H9 (cell line): Measurements from ENCODE around the gene IQGAP3. TPM values are rescaled to one million over a fixed set of nuclear protein-coding genes. Genes with fewer than 3 reads are reported as not detected.

Source experiments
- DNase-seq: peaks from one replicate; pipeline ENCODE4 v3.0.0-alpha.2; 2017
- H2AFZ ChIP-seq: one replicate; pipeline ENCODE4 v1.6.1; 2013; ENCODE audit warnings: mild to moderate bottlenecking, low read length, control low read depth, moderate library complexity
- H2AK5ac ChIP-seq: 2 replicates; pipeline ENCODE4 v1.6.1; 2013; ENCODE audit warnings: low read length, control low read depth, mixed read lengths; ENCODE audit not compliant: insufficient read length
- H2BK120ac ChIP-seq: one replicate; pipeline ENCODE4 v1.6.1; 2013; ENCODE audit warnings: low read depth, mild to moderate bottlenecking, low read length, control low read depth, inconsistent platforms; ENCODE audit not compliant: poor library complexity, severe bottlenecking
- H2BK12ac ChIP-seq: 2 replicates; pipeline ENCODE4 v1.6.1; 2013; ENCODE audit warnings: low read length, control low read depth, mixed read lengths, low read depth; ENCODE audit not compliant: insufficient read length
- H2BK15ac ChIP-seq: 2 replicates; pipeline ENCODE4 v1.6.1; 2013; ENCODE audit warnings: low read depth, low read length, control low read depth
- H2BK20ac ChIP-seq: one replicate; pipeline ENCODE4 v1.6.1; 2013; ENCODE audit warnings: low read depth, mild to moderate bottlenecking, low read length, control low read depth, inconsistent platforms; ENCODE audit not compliant: poor library complexity, severe bottlenecking
- H2BK5ac ChIP-seq: 2 replicates; pipeline ENCODE4 v1.6.1; 2013; ENCODE audit warnings: low read length, control low read depth, mixed read lengths; ENCODE audit not compliant: insufficient read length
- H3K14ac ChIP-seq: 2 replicates; pipeline ENCODE4 v1.6.1; 2013; ENCODE audit warnings: low read length, control low read depth; ENCODE audit not compliant: insufficient read depth
- H3K18ac ChIP-seq: 2 replicates; pipeline ENCODE4 v1.6.1; 2013; ENCODE audit warnings: low read depth, mild to moderate bottlenecking, mixed read lengths, low read length, control low read depth; ENCODE audit not compliant: insufficient read length
- H3K23ac ChIP-seq: 2 replicates; pipeline ENCODE4 v1.6.1; 2013; ENCODE audit warnings: low read length, control low read depth, mixed read lengths, low read depth; ENCODE audit not compliant: insufficient read length
- H3K23me2 ChIP-seq: 2 replicates; pipeline ENCODE4 v1.6.1; 2013; ENCODE audit warnings: low read depth, mild to moderate bottlenecking, mixed read lengths, low read length, control low read depth; ENCODE audit not compliant: insufficient read length, poor library complexity, severe bottlenecking
- H3K27ac ChIP-seq: 2 replicates; pipeline ENCODE4 v1.5.1; 2013; ENCODE audit warnings: low read length, control low read depth, mixed read lengths, low read depth; ENCODE audit not compliant: insufficient read length
- H3K27me3 ChIP-seq: 2 replicates; pipeline ENCODE4 v1.6.1; 2013; ENCODE audit warnings: low read length, control low read depth, inconsistent platforms; ENCODE audit not compliant: insufficient read depth
- H3K4ac ChIP-seq: 2 replicates; pipeline ENCODE4 v1.6.1; 2013; ENCODE audit warnings: low read depth, mild to moderate bottlenecking, control low read depth, inconsistent platforms, low read length, moderate library complexity
- H3K4me1 ChIP-seq: 2 replicates; pipeline ENCODE4 v1.6.1; 2013; ENCODE audit warnings: low read length, control low read depth, inconsistent platforms; ENCODE audit not compliant: insufficient read depth
- H3K4me2 ChIP-seq: 2 replicates; pipeline ENCODE4 v1.6.1; 2013; ENCODE audit warnings: low read length, control low read depth, mixed read lengths; ENCODE audit not compliant: insufficient read length, insufficient read depth
- H3K56ac ChIP-seq: 2 replicates; pipeline ENCODE4 v1.6.1; 2013; ENCODE audit warnings: low read depth, mild to moderate bottlenecking, mixed read lengths, low read length, control low read depth; ENCODE audit not compliant: insufficient read length
- H3K79me1 ChIP-seq: 2 replicates; pipeline ENCODE4 v1.6.1; 2013; ENCODE audit warnings: low read depth, mild to moderate bottlenecking, moderate library complexity, low read length, control low read depth, inconsistent platforms; ENCODE audit not compliant: insufficient read depth, poor library complexity, severe bottlenecking
- H3K79me2 ChIP-seq: 2 replicates; pipeline ENCODE4 v1.6.1; 2013; ENCODE audit warnings: low read length, control low read depth, inconsistent platforms; ENCODE audit not compliant: insufficient read depth
- H3K9ac ChIP-seq: 2 replicates; pipeline ENCODE4 v1.6.1; 2013; ENCODE audit warnings: low read length, control low read depth, mixed read lengths; ENCODE audit not compliant: insufficient read length; ENCODE audit errors: extremely low read depth
- H3K9me3 ChIP-seq: one replicate; pipeline ENCODE4 v1.6.1; 2013; ENCODE audit warnings: low read depth, low read length, inconsistent platforms; ENCODE audit not compliant: control insufficient read depth
- H3T11ph ChIP-seq: one replicate; pipeline ENCODE4 v1.6.1; 2013; ENCODE audit warnings: mild to moderate bottlenecking, low read length, control low read depth, inconsistent platforms
- H4K20me1 ChIP-seq: one replicate; pipeline ENCODE4 v1.6.1; 2013; ENCODE audit not compliant: control insufficient read depth, insufficient read length, insufficient read depth
- H4K5ac ChIP-seq: 2 replicates; pipeline ENCODE4 v1.6.1; 2013; ENCODE audit warnings: low read depth, mild to moderate bottlenecking, mixed read lengths, low read length, control low read depth; ENCODE audit not compliant: insufficient read length
- H4K8ac ChIP-seq: replicated peaks from 2 replicates; pipeline ENCODE4 v1.6.1; 2013; ENCODE audit warnings: low read length, control low read depth, mixed read lengths, low read depth; ENCODE audit not compliant: insufficient read length
- H4K91ac ChIP-seq: 2 replicates; pipeline ENCODE4 v1.6.1; 2013; ENCODE audit warnings: low read depth, mild to moderate bottlenecking, moderate library complexity, mixed read lengths, low read length, control low read depth; ENCODE audit not compliant: insufficient read length
- H3K27ac Mint-ChIP-seq, 3 experiments: 2 replicates in 2 of 3; 3 replicates in 1 of 3; pipeline ENCODE4 v1.8.0; 2020 to 2021; ENCODE audit warnings: mixed read lengths in 3 of 3, mild to moderate bottlenecking in 1 of 3, moderate library complexity in 1 of 3
- H3K27me3 Mint-ChIP-seq: 2 replicates; pipeline ENCODE4 v1.8.0; 2021; ENCODE audit warnings: low read depth, mild to moderate bottlenecking, moderate library complexity, mixed read lengths
- H3K36me3 Mint-ChIP-seq, 3 experiments: 2 replicates in 2 of 3; 3 replicates in 1 of 3; pipeline ENCODE4 v1.8.0; 2020 to 2021; ENCODE audit warnings: low read depth in 3 of 3, mixed read lengths in 3 of 3; ENCODE audit not compliant: insufficient read depth in 1 of 3
- H3K4me1 Mint-ChIP-seq, 2 experiments: 2 replicates each; pipeline ENCODE4 v1.8.0; 2020; ENCODE audit warnings: mixed read lengths in 2 of 2
- H3K4me3 Mint-ChIP-seq, 2 experiments: 2 replicates in 1 of 2; 3 replicates in 1 of 2; pipeline ENCODE4 v1.8.0; 2020 to 2021; ENCODE audit warnings: mild to moderate bottlenecking in 2 of 2, mixed read lengths in 2 of 2, moderate library complexity in 1 of 2
- H3K9me3 Mint-ChIP-seq, 2 experiments: 2 replicates in 1 of 2; 3 replicates in 1 of 2; pipeline ENCODE4 v1.8.0; 2020; ENCODE audit warnings: mild to moderate bottlenecking in 2 of 2, mixed read lengths in 2 of 2, moderate library complexity in 1 of 2
- CTCF ChIP-seq: fragments of 200-600 bp; sonication (generic); conservative IDR thresholded peaks from 3 replicates; pipeline ENCODE4 v1.8.0; 2021; ENCODE audit warnings: antibody characterized with exemption, mild to moderate bottlenecking
- WGBS: extraction: QIAGEN DNeasy Blood & Tissue Kit; methylation state at CpG from one replicate; pipeline ENCODE4 v1.1.7; 2013; ENCODE audit warnings: missing lambda C conversion rate, low lambda C conversion rate, mixed read lengths; ENCODE audit not compliant: insufficient read length; ENCODE audit errors: extremely low coverage; 5-methylcytosine and 5-hydroxymethylcytosine counted together
- total RNA-seq: library from RNA; stranded (reverse); gene quantifications from 2 replicates; pipeline ENCODE4 v1.2.1, GENCODE V29; 2021

Gene IQGAP3
- total RNA-seq, 1 experiment from 2014 or later, result 24.5 TPM

DNA sequence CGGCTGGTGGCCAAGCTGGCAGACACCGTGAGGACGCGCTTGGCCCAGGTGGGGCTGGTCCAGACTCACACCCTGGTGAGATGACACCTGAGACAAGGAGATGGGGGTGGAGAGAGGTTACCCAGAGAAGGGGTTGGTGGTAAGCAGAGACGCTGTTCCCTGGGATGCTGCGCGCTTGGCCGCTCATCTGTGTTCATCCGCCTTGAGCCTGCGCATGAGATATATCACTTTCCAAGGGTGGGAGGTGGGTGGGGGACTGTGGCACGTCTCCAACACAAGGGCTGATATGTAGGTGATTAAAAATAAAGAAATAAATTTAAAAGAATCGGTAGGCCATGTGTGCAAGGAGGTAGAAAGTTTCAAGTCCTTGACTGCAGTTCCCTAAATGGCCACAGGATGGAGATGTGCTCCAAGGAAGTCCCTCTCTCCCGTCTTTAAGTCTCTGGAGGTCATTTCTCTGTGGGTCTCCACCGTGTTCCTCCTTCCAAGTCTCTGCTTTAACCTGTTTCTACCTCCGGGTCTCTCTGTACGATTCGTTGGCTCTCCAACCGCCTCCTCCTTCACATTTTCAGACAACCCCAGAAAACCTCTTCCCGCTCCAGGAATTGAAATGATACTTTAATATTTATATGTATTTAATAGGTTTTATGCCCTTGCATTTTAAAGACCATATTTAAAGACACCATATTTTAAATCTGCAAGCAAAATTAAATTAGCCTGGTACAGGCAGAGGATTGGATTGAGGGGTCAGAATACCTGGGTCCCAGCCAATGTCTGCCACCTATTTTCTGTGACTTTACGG lies 11.7 kb upstream of the IQGAP3 start:
- Mint-ChIP-seq H3K4me3 (peak overlapping the region; percentile 34 to 65; a peak in 2 of 5 replicates), H3K27me3 (0 out of 2 replicates have a peak, but pooled peaks cover 2% of the 10 kb centered on the region), H3K9me3 (no peaks in the 10 kb centered on the region), H3K36me3 (no peaks in the 10 kb centered on the region), H3K27ac (peak overlapping the region in 1 of 3 experiments; percentile 92; a peak in 2 of 7 replicates), H3K4me1 (peaks cover 19% of the 10 kb centered on the region in 2 experiments)
- no peaks in the 10 kb centered on the region for H3K79me1 ChIP-seq
- no peak overlapping the region for H3K9ac ChIP-seq
- H4K8ac ChIP-seq, result no peak overlapping the region
- no peaks in the 10 kb centered on the region for H4K20me1 ChIP-seq
- H4K91ac ChIP-seq, result no peak overlapping the region
- no peak overlapping the region for H2BK12ac ChIP-seq
- H2BK15ac ChIP-seq, result no peak overlapping the region
- no peak overlapping the region for H3K56ac ChIP-seq
- H3K27ac ChIP-seq, result no peak overlapping the region
- no peak overlapping the region for H3K4ac ChIP-seq
- no peak overlapping the region for H3T11ph ChIP-seq
- no peaks in the 10 kb centered on the region; the same call in 1 of the 2 replicates for H3K27me3 ChIP-seq
- no peak overlapping the region for H4K5ac ChIP-seq
- H3K4me1 ChIP-seq, result no peaks in the 10 kb centered on the region; the same call in 1 of the 2 replicates
- H2BK20ac ChIP-seq, result no peak overlapping the region
- no CpG with 5 or more reads among the region's 20 CpGs for WGBS
- H3K14ac ChIP-seq, result no peak overlapping the region
- no peak overlapping the region for H2BK5ac ChIP-seq
- peak overlapping the region; percentile 13 for H3K18ac ChIP-seq
- H3K9me3 ChIP-seq, result no peaks in the 10 kb centered on the region
- no peak overlapping the region for H2AFZ ChIP-seq
- H3K23me2 ChIP-seq, result no peaks in the 10 kb centered on the region
- H3K23ac ChIP-seq, result no peak overlapping the region
- H3K79me2 ChIP-seq, result no peaks in the 10 kb centered on the region
- H2BK120ac ChIP-seq, result no peak overlapping the region
- H2AK5ac ChIP-seq, result no peak overlapping the region
- peak overlapping the region; percentile 15 for H3K4me2 ChIP-seq
- TF ChIP-seq CTCF, result peak; percentile 96
- peak; percentile 85 for DNase-seq
